RPMI7951 (cell line): ENCODE data around the gene LMBRD2. TPM values are rescaled to one million over a fixed set of nuclear protein-coding genes. Genes with fewer than 3 reads are reported as not detected.
"Not testable (repeated sequence)": the region's sequence is repeated elsewhere in the genome, so short reads cannot be mapped to it uniquely, and the experiment has no call there.

Source experiments
- DNase-seq: peaks from one replicate; pipeline ENCODE4 v3.0.0-alpha.2; 2012; ENCODE audit warnings: low read depth
- total RNA-seq: library from RNA; depleted of rRNA; stranded (reverse); fragments of >200 nt; shearing (Covaris generic); gene quantifications from 2 replicates; pipeline ENCODE4 v1.2.3, GENCODE V29; 2014

LMBRD2 gene
- total RNA-seq, 1 experiment from 2014 or later, result 7.7 TPM

GRCh38 chr5:36161361-36161760 is 9.7 kb upstream of the LMBRD2 start:
- no peak for DNase-seq

- no peak for DNase-seq
These were observed 8.9 kb upstream of the LMBRD2 start for GRCh38 chr5:36160617-36161016.

- peak; percentile 13 for DNase-seq
These were observed 6.5 kb upstream of the LMBRD2 start for GRCh38 chr5:36158144-36158543.

GRCh38 chr5:36156619-36157018 is 4.9 kb upstream of the LMBRD2 start:
- DNase-seq, result peak; percentile 40

- no peak for DNase-seq
These were observed 4.5 kb upstream of the LMBRD2 start for GRCh38 chr5:36156121-36156601.

GRCh38 chr5:36155291-36155690 is 3.6 kb upstream of the LMBRD2 start:
- DNase-seq, result no peak

- DNase-seq, result no peak
These were observed 2.0 kb upstream of the LMBRD2 start for GRCh38 chr5:36153726-36154125.

GRCh38 chr5:36153298-36153677 is 1.6 kb upstream of the LMBRD2 start:
- DNase-seq, result no peak

- peak; percentile 10 for DNase-seq
These were observed 924 bp upstream of the LMBRD2 start for GRCh38 chr5:36152324-36153297.

GRCh38 chr5:36150676-36151433 is 832 bp downstream of the LMBRD2 start:
- DNase-seq, result peak; percentile 42

GRCh38 chr5:36147681-36148080 is 4.0 kb downstream of the LMBRD2 start:
- no peak for DNase-seq

- no peak for DNase-seq
These were observed 5.3 kb downstream of the LMBRD2 start for GRCh38 chr5:36146390-36146789.

- no peak for DNase-seq
These were observed 6.4 kb downstream of the LMBRD2 start for GRCh38 chr5:36145311-36145710.

- no peak for DNase-seq
These were observed 12.6 kb downstream of the LMBRD2 start for GRCh38 chr5:36138900-36139683.

- no peak for DNase-seq
These were observed 15.1 kb downstream of the LMBRD2 start for GRCh38 chr5:36136581-36136980.

- no peak for DNase-seq
These were observed 15.7 kb downstream of the LMBRD2 start for GRCh38 chr5:36135988-36136387.

GRCh38 chr5:36133009-36133408 is 18.7 kb downstream of the LMBRD2 start:
- not testable (repeated sequence) for DNase-seq

- DNase-seq, result not testable (repeated sequence)
These were observed 22.0 kb downstream of the LMBRD2 start for GRCh38 chr5:36129666-36130065.

GRCh38 chr5:36128795-36129194 is 22.9 kb downstream of the LMBRD2 start:
- no peak for DNase-seq

GRCh38 chr5:36125868-36126267 is 25.8 kb downstream of the LMBRD2 start:
- DNase-seq, result no peak

- no peak for DNase-seq
These were observed 40.4 kb downstream of the LMBRD2 start for GRCh38 chr5:36111238-36111637.
